RKO (cell line): ENCODE measurements around the gene GOSR2.
A peak's percentile ranks its signal among the peaks of the same experiment; 100 is the strongest.
"Not testable (repeated sequence)": the region's sequence is repeated elsewhere in the genome, so short reads cannot be mapped to it uniquely, and the experiment has no call there.

ENCODE experiments used
- DNase-seq: peaks from one replicate; pipeline ENCODE4 v3.0.0-alpha.2; 2016; ENCODE audit warnings: low spot score

The GOSR2 gene

DNA sequence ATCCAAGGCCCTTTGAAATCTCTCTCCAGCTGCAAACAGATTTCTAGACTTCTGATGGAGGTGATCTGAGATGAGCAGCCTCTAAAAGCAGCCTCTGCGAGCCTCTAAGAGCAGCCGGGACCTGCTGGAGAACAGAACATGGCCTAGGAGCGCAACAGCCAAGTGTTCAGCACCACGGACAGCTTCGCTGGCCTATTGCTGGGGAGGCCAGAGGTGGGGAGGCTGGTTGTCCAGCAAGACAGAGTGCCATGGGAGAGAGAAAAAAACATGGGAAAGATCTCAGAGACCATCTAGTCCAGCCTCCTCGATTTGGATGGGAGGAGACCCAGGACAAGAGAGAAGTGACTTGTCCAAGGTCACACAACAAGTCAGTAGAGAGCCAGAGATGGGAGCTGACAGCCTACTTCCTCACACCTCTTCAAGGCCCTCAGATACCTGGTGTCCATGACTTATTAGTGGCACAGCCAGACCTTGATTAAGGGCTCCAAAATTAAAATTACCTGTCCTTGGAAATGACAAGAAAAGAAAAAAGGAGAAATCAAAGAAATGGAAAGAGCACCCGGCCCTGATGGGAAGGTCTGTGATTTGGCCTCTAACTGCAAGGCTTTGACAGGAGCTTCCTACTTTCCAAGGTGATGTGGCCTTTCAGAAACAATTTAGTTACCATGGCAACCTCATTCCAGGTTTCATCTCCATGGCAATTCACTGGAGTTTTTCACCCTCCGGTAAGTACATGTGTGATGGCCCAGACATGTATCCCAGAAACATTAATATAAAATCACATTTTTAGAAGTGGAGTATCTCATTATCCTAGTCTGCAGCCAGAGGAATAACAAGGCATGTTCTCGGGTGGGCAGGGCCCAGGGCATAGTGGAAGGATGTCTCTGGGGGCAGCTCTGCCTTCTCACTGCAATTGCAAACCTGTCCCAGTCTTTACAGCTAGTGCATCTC, 41.6 kb downstream of the GOSR2 start:
- DNase-seq = peak; percentile 34

- no peak for DNase-seq
Observed at GRCh38 chr17:46968224-46968834, 45.4 kb downstream of the GOSR2 start.

DNA sequence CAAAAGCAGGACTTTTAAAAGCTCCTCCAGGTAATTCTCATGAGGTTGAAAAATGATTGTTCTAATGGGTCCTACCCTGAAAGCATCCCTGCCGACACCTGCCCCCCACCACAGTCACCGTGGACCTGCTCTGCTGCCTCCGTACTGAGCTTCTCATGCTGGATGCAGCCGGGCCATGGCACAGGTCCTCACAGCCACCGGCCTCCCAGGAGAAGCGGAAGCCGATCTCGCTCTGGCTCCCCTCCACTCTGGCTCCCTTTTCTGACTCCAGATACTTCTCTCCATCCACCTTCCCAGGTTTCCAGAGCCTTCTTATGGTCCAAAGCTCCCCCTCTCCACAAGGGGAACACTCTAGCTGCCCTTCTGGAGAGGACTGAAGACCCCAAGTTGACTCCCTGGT, 45.9 kb downstream of the GOSR2 start:
- DNase-seq = no peak

DNA sequence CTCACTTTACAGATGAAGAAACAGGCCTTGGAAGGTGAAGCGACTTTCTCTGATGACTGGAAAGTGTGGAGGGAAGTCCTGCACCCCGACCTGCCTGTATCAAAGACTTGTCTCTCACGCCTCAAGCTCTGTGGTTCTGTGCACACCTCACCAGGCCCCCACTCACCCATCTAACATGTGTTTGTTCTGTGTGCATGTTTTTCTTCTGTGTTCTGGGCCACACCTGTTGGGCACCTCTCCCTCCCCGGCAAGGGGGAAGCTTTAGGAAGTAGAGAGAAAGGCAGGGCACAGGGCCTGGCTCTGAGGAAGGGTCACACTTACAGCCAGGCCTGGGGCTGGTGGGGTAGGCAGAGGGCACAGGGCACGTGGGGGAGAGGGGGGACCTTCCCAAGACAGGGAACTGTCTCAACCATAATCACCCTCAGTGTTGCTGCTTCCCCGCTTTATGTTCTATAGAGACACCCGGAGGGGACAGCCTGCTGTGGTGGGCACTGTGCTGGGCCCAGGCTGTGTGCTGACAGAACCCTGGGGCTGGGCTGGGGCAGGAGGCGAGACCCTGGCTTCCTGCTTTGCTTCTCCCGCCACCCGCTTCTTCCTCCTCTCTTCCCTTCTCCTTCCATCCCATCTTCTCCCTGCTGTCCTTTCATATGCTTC, 48.8 kb downstream of the GOSR2 start:
- DNase-seq = no peak

GRCh38 chr17:46972346-46972745, 49.4 kb downstream of the GOSR2 start:
- no peak for DNase-seq

DNA sequence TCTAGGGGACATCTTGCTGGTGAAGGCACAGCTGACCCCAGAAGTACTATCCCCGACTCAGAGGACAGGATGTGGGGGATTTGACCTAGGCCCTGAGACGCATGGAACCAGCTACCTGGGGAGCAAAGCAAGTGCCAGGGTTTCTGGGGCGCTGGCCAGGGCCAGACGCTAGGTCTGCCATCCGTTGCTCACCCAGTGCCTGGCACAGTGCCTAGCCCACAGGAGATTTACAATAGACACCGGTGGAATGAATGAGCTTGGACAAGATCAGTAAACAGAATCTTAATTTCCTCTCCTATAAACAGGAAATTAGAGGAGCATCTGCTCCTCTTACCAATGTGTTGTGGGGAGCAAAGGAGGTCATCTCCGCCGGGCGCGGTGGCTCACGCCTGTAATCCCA, 51.1 kb downstream of the GOSR2 start:
- no peak for DNase-seq

- no peak for DNase-seq
Observed at GRCh38 chr17:46975287-46975686, 52.3 kb downstream of the GOSR2 start.

GRCh38 chr17:46976626-46977270, 53.8 kb downstream of the GOSR2 start:
- peak; percentile 19 for DNase-seq

- peak; percentile 12 for DNase-seq
Observed at GRCh38 chr17:46977348-46977747, 54.4 kb downstream of the GOSR2 start.

DNA sequence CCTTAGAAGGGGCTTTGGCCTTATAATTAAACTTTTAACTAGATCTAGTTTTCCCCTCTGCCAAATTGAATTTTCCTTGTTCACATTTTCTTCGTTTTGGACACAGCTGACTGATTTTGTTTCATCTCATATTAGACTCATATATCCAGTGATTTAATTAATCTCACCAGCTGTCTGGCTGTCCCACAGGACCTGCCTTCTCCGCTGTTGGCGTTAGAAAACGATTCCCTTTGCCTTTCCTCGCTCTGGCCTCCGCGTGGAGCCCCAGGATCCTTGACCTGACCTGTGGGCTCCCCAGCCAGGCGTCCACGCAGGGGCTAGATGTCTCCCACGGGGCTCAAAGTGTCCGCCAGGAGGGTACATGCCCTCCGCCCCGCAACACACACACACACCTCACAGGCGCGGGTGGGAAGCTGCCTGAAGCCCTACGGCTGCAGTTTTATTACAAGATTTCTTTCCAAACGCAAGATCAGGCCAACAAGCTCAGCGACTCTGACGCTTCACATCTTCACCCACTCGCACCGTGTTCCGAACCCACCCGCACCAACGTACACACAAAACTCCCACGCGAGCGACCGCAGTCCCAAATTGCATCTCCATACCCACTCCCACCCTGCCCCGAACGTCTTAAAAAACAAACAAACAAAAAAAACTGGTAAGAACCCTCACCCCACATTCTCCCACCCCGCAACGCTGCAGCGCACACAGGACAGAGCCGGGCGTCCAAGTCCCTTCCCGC, 55.0 kb downstream of the GOSR2 start:
- DNase-seq = no peak

DNA sequence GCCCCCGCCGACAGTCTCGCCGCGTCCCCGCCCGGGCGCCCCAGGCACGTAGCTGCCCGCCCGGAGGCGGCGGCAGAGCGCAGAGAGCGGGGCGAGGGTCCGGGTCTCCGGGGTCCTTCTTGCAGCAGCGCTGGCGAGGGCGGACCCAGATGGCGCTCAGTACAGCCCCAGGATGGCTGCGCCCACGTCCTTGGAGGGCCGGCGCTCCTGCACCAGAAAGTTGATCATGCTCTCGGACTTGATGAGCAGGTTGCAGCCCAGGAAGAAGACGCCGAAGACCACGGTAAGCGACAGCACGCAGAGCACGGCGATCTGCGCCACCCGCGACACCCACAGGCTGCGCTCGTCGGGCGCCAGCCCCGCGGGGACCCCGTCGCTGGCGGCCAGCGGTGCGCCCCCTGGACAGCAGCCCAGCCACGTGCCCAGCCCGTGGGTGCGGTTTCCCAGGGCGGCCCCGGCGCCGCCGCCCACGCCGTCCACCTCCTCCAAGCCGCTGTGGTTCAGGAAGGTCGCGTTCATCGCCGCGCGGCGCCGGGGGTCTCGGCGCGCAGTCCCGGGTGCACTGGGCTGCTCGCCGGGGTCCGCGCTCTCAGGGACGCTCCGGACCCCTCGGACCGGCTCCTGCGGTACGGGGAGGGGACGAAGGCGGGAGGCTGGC, 55.7 kb downstream of the GOSR2 start:
- no peak for DNase-seq

DNA sequence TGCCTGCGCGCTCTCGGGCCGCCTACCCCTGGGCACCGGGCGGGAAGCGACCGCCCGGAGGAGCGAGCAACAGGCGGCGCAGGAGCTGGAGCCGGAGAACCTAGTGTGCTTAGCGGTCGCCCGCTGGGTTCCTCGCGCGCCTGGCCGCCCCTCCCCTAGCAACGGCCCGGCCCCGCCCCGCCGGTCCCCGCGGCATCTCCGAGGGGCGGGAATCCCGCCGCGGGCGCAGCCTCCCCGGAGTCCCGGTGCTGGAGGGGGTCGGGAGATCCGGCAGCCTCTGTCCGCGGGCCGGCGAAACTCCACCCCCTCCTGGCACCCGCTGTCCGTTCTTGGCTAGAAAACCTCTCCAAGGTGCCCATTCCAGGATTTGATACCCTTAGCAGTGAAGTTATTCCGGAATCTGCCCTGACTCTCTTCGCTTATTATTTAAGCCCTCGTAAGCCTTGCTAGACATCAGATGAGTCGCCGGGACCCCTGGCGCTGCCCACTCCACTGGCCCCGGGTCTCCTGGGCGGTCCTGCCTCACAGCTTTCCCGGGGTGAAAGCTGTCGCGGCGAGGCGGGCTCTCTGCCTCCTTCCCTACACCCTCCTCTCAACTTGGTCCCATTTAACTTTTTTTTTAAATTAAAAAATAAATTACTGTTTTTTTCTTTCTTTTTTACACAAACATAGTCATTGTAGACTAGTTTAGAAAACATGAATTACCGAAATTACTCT, 56.3 kb downstream of the GOSR2 start, which contains the start of gene RPRML:
Gene RPRML (minus strand): TSS at position 107 of the 717 bp plus-strand sequence. CDS start 246 bp downstream, outside the sequence.
- no peak for DNase-seq

DNA sequence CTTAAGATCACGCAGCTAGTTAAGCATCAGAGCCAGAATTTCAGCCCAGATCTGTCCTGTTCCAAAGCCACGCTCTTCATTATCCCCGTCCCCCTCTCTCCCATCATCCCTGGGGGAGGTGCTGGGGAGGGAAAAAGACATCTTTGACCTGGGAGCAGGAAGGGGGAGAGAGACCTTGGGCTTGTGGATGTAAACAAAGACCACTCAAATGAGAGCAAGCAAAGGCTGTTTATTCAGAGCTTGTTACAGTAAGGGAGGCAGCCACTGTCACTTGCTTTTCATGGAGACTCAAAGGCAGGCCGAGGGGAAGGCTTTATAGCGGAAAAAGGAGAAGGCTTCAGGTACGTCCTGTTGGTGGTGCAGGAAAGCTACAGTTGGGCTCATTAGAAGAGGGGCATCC, 59.6 kb downstream of the GOSR2 start:
- DNase-seq = no peak

DNA sequence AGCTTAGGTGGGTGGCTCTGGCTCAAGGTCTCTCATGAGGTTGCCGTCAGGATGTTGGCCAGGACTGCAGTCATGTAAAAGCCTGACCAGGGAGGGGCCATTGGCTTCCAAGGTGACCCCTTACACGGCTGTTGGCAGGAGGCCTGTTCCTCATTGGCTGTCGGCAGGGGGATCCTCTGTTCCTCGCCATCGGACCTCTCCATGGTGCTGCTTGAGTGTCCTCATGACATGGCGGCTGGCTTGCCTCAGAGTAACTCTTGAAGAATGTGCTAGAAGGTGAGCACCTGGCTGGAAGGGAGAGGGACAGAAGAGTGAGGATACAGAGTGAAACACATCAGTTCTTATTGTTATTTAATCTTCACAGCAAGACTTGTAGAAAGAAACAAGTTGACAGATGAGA, 60.8 kb downstream of the GOSR2 start:
- DNase-seq = no peak

- DNase-seq = no peak
Observed at GRCh38 chr17:46984341-46984740, 61.4 kb downstream of the GOSR2 start.

GRCh38 chr17:46984892-46985291, 61.9 kb downstream of the GOSR2 start:
- no peak for DNase-seq

DNA sequence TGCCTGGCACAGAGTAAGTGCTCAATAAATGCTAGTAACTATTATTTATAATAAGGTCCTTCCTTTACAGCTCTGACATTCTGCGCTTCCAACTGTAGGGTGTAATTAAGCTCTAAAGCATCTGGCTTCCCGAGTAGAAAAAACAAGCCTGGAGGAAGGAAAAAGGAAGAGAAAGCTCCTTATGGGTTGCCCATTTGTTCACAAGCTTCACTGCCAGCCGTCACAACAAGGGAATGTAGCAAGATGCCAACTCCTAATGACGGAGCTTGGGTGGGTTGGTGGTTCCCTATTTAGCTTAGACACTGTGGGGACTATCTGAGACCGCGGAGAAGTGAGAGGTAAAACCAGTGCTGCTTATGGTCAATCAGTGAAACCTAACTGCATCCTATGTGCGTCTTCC, 63.4 kb downstream of the GOSR2 start:
- no peak for DNase-seq

- DNase-seq = not testable (repeated sequence)
Observed at GRCh38 chr17:46987927-46988326, 65.0 kb downstream of the GOSR2 start.

GRCh38 chr17:46989637-46990431, 66.9 kb downstream of the GOSR2 start:
- DNase-seq = no peak

GRCh38 chr17:46991617-46992016, 68.7 kb downstream of the GOSR2 start:
- DNase-seq = no peak
